Effector CD4-positive, alpha-beta T cell (primary cell): ENCODE results near the gene COL8A2.

Experiments used
- DNase-seq: peaks from one replicate; pipeline ENCODE4 v3.0.0-alpha.2; 2020

Gene COL8A2

DNA sequence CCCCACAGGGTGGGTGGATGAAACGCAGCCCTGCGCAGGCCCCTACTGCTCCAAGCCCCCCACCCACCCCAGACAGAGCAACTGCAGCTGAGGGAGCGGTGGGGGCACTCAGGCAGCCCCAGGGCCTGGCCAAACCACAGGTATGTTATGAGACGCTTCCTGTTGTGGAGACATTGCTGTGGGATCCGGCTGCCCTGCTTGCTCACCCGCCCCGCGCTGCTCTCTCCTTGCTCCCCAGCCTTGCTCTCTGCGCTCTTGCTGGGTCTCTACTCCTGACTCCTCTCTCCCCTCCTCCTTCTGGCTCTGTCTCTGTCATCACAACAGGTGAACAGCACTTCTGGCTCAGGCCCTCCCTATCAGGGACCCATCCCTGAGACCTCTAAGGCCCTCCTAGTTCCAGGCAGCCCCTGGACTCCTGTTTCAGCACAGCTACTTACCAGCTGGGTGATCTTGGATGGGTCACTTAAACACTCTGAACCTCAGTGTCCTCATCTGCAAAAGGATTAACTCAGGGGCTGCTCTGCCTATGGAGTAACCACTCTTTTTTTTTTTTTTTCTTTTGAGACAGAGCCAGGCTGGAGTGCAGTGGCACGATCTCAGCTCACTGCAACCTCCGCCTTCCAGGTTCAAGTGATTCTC, 15.9 kb downstream of the COL8A2 start:
- DNase-seq = no peak

DNA sequence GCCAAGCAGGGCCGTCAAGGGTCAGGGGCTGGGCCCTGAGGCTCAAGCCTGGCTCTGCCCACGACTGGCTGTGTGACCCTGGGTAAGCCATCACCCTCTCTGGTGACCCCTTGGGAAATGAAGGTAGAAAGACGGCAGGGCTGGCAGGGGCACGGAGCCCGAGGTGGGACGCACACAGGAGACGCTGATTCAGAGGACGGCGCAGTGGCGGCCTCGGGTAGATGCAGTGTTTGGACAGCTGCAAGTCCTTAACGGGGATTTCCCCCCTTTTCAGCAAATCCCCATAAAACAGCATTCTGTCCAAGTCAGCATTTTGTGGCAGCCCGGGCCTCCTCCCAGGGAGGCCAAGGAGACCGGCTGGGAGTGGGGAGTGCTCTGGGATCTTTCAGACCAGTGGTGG, 16.7 kb downstream of the COL8A2 start:
- DNase-seq = no peak

DNA sequence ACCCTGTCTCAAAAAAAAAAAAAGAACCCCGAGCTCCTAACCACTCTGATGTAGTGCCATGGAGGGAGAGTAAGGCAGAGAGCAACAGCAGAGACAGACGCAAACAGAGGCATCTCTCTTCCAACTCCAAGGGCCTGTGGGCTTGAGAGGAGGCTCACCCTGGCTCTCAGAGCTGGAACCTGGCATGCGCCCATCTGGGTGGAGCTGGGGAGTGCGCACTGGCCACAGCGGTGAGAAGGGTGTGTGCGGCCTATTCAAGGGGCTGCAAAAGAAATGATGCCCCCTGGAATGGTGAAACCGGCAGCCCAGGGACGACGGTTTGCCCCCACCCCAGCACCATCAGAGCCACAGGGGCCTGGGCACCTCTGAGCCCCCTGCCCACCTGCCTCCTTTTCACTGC, 17.6 kb downstream of the COL8A2 start:
- DNase-seq = no peak

DNA sequence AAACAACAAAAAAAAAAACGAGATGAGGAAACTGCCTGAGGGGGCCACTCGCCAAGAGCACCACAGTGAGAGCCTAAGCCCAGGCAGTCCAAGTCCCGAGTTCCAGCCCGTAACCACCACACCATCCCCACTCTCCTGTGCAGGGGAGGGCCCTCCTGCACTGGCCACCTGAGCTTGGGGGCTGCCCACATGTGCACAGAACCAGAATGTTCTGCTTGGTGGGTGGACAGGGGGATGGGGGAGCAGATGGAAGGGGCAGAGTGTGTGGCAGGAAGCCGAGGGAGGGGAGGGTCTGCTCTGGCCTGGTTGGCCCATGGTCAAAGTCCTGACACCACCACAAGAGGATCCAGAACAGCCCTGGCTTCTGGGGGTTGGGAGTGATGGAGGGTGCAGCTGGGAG, 18.8 kb downstream of the COL8A2 start:
- DNase-seq = no peak

DNA sequence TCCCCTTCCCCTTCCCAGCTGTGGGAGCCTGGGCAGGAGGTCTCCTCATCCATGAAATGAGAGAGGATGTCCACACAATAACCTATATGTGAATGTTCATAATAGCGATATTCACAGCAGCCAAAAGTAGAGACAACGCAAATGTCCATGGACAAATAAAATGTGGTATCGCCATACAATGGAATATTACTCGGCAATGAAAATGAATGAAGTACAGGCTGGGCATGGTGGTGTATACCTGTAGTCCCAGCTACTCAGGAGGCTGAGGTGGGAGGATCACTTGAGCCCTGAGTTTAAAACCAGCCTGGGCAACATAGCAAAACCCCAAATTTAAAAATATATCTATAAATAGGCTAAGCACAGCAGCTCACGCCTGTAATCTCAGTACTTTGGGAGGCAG, 23.5 kb downstream of the COL8A2 start:
- no peak for DNase-seq

DNA sequence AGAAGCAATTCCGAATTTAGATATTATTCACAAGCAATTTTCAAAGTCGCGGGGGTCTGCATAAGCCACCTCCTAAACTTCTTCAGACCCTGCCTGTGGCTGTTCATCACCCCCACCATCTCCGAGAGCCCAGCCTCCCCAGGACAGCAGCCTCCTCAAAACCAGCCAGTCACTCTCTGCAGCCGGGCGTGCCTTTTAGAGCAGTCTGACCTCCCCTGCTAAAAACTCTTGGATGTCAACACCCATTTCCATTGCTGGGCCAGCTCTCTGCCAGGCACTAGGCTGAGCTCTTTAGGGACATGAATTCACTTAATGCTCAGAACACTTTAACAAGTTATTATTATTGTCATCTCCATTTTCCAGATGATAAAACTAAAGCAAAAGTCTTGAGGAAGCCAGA, 24.6 kb downstream of the COL8A2 start:
- DNase-seq = no peak

DNA sequence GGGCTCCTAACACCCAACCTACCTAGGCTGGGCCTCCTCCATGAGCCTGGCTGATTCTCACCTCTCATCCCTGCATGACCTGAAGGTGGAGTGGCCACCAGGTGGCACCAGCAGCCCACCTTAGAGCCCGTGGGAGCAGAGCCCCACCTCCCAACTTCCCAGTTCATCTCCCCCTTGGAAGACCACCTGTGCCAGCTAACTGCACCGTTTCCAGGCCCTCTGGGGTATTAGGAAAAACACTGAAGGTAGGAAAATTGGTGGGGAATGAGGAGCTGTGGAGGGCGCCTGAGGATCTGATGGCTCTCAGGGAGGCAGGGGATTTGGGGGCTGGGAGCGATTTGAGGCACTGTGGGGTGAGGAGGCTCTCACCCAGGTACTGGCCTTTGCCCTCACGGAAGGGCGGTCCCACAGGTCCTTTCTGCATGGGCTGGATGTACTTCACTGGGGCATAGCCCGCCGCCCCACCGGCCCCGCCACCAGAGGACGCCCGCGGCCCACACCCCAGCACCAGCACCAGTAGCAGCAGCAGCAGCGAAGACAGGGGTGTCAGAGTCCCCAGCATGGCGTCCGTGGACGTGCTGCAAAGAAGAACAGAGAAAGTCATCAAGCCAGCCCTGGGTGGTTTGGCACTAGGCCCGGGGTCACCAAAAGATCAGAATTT, 25.2 kb downstream of the COL8A2 start:
- peak; percentile 72 for DNase-seq

DNA sequence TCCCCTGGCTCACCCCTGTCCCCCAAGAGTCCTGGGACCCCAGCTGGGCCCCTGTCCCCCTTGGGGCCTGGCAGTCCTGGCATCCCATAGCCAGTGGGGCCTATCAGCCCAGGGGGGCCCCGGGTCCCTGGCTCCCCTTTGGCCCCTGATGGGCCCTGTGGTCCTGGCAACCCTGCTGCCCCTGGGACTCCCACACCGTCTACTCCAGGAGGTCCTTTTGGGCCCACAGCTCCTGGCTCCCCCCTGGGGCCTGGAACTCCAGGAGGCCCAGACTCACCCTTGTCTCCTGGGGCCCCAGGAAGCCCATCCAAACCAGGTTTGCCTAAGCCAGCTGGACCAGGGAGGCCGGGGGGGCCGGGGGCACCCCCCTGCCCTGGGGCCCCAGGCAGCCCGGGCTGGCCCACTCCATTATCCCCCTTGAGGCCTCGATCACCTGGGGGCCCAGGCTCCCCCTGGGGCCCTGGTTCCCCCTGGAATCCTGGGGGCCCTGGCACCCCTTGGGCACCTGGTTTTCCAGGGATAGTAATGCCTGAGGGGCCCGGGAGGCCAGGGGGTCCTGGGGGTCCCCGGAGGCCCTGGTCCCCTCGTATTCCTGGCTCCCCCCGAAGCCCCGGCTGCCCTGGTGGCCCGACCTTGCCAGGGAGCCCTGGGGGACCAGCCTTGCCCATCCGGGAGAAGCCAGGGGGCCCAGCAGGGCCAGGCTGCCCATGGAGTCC, 26.2 kb downstream of the COL8A2 start:
- no peak for DNase-seq

DNA sequence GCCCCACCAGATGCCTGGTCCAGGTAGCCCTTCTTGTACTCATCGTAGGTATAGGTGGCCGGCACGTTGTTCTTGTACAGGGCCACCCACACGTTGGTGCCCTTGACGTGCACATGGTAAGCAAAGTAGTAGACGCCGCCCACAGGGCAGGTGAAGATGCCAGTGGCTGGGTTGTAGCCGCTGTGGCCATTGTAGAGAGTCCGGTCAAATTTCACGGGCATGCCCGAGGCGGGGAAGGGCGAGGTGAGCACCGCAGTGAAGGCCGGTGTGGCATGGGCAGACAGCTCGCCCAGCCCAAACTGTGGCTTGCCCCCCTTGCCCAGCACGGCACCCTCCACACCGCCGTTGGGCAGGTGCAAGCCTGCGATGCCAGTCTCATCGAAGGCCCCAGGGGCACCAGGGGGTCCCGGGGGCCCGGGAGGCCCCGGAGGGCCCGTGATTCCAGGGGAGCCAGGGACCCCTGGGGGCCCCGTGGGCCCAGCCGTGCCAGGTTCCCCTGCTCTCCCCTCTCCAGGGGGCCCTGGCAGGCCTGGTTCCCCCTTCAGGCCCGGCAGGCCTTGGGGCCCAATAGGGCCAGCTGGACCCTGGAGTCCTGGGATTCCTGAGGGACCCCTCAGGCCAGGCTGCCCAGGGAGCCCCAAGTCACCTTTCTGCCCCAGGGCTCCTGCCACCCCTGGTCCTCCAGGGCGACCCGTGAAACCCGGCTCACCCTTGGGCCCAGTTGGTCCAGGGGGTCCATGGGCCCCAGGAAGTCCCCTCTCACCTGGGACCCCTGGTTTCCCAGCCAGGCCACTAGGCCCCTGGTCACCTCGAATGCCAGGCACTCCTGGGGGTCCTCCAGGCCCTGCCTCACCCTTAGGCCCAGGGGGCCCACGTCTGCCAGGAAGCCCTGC, 27.1 kb downstream of the COL8A2 start:
- DNase-seq = no peak

DNA sequence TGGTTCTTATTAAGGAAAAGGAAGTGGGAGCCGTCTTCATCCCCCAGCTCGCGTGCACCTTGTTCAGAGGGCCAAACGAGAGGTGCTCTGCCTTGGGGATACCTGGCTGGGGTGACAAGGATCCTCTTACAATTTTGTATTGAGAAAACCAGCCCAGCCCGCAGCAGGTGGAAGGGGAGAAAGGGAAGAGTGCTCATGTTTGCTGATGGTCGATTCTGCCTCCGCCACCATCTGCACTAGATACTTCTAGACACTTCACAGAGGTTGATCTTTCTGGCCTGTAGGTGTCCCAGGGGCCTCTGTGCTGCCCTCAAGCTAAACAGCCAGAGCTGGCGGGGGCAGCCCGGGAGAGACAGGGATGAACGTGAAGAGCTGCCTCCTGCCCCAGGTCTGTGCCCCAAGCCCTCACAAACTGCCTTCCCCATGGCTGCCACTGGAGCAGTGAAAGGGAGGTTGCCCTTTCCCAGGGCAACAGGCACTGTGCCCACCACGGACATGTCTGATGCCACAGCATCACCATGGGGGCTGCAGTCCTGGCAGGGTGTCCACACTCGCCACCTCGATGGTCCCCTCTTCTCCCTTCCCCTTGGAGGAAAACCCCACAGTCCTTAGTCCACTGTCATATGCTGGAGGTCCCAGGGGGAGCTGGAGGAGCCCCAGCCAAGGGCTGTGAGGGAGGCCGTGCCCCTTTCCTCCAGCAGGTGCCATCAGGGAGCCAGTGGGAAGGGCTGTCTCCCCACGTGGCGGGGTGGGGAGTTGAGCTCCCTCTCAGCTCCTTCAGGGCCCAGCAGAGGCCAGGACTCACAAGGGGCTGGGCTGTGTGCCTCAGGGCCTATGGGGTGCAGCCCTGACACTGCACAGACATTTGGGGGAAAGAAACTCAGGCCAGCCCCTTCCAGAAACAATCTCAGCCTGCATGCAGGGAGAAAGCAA, 28.3 kb downstream of the COL8A2 start:
- DNase-seq = no peak

DNA sequence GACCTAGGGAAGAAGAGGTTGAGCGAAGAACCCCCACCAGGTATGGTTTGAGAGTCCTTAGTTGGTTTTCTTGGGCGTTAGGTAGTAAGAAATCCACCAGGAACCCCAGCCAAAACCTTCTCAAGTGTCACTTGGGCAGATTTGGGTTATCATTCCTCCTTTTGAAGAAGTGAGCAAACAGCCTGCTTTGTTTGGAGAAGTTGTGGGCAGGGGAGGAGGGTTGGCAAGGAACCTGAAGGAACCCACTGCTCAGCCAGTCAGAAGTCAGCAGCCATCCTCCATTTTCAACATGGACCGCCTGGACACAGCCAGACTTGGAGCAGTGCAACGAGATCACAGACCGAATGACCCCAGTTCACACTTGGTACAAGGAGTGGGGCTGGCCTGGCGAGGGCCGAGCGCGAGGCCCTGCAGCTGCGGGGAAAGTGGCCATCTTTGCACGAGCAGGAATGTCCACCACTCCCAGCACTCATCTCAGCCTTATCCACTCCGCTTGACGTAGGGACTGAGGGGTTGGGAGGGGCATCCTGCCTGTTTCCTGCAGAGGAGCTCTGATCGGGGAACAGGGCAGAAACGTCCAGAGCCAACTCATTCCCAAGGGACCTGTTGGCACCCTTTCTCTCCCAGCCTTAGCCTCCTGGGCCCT, 29.1 kb downstream of the COL8A2 start:
- DNase-seq = no peak

DNA sequence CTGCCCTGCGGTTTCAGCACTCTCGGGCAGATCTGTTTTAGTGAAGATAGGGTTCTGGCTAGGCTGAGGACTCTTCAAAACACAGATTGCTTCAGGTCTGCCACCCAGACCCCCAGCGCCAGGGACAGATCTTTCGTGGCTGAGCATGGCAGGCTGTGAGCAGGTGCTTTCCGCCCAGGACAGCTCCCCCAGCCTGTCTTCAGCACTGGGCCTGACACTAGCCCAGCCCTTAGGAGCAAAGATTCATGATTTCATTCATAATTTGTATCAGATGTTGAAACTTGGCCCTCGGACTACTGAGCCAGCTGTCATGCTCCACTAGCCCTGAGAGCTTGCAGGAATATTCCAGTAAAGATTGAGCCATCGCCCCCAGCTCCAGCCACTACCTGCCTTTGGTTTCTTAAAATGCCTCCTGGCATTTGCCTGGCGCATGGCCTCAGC, 30.4 kb downstream of the COL8A2 start:
- DNase-seq = no peak

DNA sequence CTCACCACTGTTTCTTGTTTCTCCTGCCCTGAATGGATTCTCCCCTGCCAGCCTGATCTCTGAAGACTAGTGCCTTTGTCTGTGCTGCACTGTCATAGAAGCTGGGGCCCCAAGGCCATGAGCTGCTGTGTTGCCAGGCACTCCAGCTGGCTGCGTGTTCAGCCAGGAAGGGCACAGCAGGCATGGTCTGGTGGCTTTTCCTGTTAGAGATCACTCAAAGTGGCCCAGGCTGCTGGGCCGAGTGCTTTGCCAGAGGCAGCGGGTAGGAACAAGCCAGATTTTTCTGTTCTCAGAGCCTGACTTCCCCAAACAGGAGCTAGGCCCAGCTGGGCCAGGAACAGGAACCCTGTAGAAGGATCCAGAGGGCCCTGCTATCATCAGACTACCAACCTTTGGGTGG, 31.1 kb downstream of the COL8A2 start:
- DNase-seq = no peak

DNA sequence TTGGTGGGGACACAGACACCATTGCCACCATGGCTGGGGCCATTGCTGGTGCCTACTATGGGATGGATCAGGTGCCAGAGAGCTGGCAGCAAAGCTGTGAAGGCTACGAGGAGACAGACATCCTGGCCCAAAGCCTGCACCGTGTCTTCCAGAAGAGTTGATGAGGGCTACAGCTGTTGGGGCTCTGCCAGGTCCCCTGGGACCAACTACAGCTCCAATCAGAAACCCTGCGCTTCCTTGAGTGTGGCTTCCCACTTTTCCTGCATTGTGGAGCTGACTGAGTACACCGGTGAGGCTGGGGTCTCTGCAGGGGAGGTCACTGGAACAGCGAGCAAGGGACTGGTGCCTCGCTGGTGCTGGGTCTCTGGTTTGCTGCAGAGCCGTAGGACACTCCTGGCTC, 31.8 kb downstream of the COL8A2 start:
- no peak for DNase-seq

DNA sequence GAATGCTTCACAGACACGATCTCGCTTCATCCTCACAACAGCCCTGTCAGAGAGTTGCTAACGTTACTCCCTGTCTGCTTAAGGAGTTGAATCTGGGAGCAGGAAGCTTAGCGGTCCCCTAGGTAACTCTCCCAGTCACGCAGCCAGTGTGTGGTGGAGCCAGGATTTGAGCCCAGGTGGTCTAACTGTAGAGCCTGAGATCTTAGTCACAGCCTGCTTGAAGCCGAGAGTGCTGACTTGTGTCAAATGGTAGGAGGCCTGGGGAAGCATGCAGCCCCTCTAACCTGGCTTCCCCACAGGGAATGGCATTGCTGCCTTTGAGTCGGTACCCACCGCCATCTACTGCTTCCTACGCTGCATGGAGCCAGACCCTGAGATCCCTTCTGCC, 32.2 kb downstream of the COL8A2 start:
- DNase-seq = no peak

DNA sequence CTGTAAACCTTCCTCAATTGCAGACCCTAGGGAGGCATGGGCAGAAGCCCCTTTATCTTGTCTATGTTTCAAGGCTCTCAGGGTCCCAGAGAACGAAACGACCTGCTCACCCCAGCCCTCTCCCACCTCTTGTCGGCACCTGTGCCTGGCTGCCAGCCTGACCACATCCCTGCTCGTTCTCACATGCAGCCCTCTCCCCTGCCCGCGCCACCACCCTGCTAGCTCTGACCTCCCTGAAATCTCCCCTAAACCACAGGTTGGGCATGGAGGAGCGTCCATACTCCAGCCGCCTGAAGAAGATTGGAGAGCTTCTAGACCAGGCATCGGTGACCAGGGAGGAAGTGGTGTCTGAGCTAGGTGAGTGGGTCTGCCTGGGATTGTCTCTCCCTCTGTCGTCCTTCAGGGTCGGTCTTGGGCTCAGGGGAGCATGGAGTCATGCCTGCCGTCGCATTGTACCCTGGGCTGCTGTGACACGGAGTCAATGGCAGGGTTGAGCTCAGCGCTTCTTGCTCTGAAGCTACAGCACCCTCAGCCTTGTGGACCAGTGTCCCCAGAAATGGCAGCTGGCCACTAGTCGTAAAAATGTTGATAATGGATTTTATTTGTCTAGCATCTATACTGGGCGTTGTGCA, 32.7 kb downstream of the COL8A2 start:
- DNase-seq = no peak

DNA sequence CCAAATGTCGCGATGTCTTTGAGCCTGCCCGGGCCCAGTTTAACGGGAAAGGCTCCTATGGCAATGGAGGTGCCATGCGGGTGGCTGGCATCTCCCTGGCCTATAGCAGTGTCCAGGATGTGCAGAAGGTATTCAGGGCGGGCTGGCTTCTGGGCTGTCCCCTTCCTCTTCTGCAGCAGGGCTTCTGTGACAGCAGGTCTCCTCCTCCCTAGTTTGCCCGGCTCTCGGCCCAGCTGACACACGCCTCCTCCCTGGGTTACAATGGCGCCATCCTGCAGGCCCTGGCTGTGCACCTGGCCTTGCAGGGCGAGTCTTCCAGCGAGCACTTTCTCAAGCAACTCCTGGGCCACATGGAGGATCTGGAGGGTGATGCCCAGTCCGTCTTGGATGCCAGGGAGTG, 33.3 kb downstream of the COL8A2 start:
- no peak for DNase-seq

DNA sequence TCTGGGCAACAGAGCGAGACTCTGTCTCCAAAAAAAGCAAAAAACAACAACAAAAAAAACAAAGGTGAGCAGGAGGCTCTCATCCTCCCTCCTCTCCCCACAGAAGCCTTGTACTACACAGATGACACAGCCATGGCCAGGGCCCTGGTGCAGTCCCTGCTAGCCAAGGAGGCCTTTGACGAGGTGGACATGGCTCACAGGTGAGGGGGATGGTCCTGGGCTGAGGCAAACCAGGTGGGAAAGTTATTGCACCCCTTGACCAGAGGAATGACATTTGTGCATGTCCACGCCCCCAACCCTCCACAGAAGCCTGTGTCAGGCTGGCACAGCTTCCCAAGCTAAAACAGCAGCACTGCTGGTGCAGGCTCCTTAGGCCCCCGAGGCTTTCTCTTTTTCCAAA, 33.9 kb downstream of the COL8A2 start:
- DNase-seq = no peak

DNA sequence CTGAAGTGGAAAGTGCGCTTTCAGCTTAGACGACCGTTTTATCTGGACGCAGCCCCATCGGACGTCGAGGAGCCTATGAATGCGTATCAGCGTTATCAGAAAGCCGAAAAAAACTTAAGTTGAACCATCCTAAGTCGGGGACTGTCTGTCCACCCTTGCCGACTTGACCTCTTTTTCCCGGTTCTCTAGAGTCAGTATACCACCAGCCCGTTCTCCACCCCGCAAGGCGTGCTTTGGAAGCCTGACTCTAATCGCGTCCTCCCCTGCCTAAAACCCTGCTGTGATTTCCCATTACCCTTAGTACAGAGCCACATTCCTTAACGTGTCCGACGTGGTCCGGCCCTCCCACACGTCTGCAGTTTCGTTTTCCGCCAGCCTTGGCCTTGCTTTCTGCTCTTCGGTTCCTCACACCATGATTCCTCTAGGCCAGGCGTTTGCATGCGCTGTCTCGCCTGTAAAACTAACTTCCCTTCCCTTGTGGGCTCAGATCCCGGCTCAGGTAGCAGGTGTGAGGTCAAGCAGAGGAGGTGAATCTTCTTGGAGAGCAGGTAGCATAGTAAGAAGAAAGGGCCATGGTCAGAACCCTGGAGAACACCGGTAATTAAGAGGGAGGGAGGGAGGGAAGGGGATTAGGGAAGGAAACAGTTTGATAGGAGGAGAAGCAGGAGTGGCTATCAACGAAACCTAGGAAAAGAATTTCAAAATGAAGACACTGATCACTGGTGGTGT, 35.5 kb downstream of the COL8A2 start:
- no peak for DNase-seq
